ENCODE results near the gene SLC37A3.

The SLC37A3 gene

GRCh38 chr7:140400381-140400780, 2.1 kb upstream of the SLC37A3 start:
- DNase-seq = no peak

- DNase-seq = no peak
Observed at GRCh38 chr7:140398821-140399220, 491 bp upstream of the SLC37A3 start.

DNA sequence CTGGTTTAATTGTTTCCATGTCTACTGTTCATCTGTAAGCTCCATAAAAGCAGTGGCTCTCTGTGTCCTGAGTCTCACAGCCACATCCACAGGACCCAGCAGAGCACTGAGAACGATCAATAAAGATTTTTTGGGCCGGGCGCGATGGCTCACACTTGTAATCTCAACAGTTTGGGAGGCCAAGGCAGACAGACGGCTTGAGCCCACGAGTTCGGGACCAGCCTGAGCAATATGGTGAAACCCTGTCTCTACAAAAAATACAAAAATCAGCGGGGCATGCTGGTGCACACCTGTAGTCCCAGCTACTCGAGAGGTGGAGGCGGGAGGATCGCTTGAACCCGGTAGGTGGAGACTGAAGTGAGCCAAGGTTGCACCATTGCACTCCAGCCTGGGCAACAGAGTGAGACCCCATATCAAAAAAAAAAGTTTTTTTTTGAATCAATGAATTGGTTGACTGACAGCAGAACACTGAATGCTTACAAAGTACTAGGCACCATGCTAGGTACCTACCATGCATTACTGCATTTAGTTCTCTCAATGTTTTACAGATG, 4.5 kb downstream of the SLC37A3 start:
- no peak for DNase-seq

DNA sequence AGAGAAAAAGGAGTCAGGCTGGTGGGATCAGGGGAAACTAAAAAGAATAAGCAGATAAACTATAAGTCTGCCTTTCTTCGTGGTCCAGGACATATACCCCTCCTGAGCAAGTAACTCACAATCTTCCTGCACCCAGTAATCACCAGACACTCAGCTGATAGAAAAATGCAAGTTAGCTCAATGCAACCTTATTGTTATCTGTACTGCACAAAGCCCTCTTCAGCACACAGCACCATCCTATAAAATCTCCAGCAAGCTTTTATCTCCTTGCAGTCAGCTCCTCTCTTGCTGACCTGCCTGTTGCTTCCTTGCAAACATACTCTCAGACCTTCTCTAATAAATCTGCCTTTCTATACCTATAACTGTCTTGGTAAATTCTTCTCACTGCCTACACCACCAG, 6.7 kb downstream of the SLC37A3 start:
- DNase-seq = no peak

- no peak for DNase-seq
Observed at GRCh38 chr7:140390466-140391190, 7.7 kb downstream of the SLC37A3 start.

DNA sequence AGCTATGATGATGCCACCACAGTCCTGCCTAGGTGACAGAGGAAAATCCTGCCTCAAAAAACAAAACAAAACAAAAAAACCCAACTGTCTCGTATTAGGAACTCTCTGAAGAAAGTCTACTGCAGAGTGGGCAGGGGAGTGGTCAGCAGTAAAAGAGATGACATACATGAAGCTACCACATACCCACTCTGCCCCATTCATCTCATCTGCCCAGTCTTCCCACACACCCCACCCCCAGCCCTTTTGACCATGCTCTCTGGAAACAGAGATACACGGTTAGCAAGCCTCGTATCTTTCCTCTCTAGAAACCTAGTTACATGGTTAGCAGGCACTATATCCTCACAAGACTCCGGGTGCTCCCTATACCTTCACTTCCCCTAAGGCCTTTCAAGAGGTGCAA, 8.3 kb downstream of the SLC37A3 start:
- no peak for DNase-seq

DNA sequence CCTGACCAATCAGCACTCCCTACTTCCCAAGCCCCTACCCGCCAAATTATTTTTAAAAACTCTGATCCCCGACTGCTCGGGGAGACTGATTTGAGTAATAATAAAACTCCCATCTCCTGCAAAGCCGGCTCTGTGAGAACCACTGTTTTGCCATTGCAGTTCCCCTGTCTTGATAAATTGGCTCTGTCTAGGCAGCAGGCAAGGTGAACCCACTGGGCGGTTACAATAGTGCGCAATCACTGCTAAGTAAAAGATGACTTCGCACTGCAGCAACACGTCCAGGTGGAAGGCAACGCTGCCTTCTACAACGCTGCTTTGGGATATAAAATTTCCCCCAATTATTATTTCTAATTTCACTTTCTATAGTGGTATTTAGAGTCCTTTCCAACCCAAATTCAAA, 8.9 kb downstream of the SLC37A3 start:
- no peak for DNase-seq

GRCh38 chr7:140384894-140385545, 13.3 kb downstream of the SLC37A3 start:
- DNase-seq = no peak

DNA sequence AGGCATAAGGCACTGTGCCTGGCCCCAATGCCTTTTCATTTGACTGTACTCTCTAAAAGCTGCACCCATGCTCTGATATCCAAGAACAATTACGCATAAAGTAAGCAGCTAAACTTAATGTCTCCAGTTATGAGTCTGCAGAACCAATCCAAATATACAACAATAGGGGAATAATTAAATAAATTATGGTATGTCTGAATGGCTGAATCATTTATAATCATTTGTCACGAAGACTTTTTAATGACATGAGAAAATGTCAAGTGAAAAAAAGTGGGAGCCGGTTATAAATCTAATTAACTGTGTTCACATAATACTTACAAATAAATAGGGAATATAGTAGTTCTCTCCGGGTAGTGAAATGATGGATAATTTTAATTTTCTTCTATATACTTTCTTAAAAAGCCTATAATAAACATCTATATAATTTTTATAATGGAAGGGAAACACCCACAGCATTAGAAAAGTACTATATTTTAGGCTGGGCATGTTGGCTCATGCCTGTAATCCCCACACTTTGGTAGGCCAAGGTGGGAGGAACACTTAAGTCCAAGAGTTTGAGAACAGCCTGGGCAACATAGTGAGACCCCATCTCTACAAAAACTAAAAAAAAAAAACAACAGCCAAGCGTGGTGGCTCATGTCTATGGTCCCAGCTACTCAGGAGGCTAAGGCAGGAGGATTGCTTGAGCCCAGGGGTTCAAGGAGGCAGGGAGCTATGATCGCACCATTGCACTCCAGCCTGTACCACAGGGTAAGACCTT, 14.2 kb downstream of the SLC37A3 start:
- DNase-seq = no peak

GRCh38 chr7:140375892-140376730, 22.2 kb downstream of the SLC37A3 start:
- no peak for DNase-seq

DNA sequence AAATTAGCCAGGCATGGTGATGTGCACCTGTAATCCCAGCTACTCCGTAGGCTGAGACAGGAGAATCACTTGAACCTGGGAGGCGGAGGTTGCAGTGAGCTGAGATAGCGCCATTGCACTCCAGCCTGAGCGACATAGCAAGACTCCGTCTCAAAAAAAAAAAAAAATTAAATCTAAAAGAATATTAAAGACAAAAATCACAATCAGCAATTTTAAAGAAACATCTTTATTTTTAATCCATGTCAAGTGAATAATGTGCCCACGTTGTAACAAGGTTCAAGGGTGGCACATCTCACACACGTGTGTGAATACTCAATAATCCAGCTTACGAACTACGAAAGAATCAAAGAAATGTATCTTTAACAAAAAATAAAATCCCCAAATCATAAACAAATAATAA, 23.0 kb downstream of the SLC37A3 start:
- DNase-seq = no peak

GRCh38 chr7:140369294-140369693, 29.0 kb downstream of the SLC37A3 start:
- DNase-seq = no peak

GRCh38 chr7:140367528-140367927, 30.8 kb downstream of the SLC37A3 start:
- no peak for DNase-seq

DNA sequence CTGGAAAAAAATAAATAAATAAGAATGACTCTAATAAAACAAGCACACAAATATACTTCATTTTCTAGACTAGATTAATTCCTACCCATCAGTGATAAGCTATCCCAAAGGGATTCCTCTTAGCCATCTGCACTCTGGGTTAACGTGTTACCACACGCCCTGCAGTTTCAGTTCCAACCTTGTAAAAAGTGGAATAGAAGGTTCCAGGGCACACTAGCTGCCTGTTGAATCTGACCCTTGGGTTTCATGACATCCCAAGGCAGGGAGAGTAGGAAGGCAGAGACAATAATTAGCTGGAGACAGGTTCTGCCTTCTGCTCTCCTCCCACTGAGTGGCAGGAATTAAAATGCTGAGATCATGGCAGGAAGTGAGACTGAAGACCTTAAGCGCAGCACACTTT, 33.5 kb downstream of the SLC37A3 start:
- peak; percentile 7 to 34 for DNase-seq

- DNase-seq = no peak
Observed at GRCh38 chr7:140360697-140361229, 37.6 kb downstream of the SLC37A3 start.

- DNase-seq = no peak
Observed at GRCh38 chr7:140358412-140359051, 39.8 kb downstream of the SLC37A3 start.

DNA sequence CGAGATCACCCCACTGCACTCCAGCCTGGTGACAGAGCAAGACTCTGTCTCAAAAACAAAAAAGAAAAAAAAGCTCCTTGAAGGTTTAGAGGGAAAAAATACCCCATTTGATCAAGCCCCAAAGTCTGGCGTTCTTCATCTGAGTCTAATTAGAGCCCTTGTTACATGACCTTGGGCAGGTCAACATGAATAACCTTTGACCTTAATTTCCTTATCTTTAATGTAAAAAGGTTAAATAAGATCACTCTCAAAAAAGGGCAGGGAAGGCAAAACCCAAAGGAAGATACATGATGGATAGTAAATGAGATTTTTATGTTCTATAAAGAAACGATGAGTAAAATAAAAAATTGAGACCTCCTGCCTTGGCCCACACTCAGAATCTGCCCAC, 40.3 kb downstream of the SLC37A3 start:
- no peak for DNase-seq

- DNase-seq = no peak
Observed at GRCh38 chr7:140350056-140350455, 48.3 kb downstream of the SLC37A3 start.

DNA sequence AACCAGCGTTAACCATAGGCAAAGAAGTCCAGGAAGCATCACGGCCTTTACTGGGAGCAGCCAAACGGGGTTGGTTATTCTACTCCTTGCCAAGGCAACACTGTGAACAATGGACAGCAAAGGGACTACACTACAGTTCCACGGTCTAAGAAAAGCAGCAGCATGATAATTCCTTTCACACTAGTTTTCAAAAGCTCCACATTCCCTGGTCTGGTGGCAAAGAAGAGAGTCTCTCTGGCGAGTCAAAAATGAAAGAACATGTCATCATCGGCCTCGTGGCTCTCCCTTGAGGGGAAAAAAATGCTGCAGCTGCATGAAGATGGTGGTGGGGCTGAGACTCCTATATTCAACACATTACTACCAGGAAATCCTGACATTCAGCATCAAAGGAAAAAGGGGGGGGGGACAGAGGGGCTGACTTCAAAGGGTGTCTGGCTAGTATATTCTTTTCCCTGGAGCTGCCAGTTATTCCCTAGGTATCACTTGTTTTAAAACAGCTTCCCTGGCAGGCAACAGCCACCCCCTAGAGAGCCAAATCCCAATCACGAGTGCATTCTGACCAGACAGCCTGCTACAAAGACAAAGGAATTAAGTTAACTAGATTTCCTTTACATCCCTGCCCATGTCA, 49.1 kb downstream of the SLC37A3 start:
- DNase-seq = no peak

DNA sequence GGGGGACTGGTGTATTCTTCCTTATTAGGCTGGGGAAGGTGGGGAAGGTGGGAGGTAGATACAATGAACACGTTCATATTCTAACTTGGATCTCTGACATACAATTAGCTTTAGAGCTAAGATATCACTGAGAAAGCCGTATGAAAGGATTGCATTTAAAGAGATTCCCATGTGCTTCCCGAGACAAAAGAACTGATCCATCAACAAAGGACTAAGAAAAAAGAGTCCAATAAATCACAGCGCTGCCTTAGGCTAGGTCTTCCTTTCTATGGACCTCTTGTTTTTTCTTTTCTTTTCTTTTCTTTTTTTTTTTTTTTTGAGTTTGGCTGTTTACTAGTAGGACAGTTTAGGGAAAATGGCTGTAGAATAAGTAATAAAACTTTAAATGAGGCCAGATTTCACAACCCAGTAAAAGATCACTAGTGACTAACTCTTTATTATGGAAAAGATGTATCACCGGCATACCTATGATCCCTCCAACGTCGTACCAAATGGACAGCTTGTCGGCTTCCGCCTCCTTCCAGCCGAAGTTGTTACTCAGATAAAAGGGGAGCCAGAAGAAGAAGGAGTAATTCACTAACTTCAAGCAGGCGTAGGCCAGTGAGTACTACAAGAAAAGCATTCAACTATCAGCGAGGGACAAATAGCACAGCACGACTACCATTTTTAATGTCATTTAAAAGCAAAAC, 50.0 kb downstream of the SLC37A3 start:
- DNase-seq = no peak

DNA sequence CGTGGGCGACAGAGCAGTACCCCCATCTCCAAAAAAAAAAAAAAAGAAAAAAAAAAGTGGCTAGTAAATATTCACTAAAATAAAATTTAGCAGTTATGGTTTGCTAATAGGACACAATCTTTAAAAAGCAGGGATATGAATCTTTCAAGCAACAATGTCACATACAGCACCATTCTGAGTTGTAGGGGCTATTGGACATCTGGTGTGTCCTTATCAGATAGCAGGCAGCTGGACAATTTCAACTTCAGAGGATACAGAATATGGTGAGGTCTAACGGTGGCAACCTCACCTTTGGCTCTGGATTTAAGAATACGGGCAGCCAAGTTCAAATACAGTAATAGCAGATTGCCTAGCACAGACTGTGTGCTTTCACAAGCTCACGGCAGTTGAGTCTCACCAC, 51.1 kb downstream of the SLC37A3 start:
- no peak for DNase-seq

Measured in NCI-H526 (cell line).